GM23338 (cell line): Measurements from ENCODE around the gene PSKH1. TPM values are rescaled to one million over a fixed set of nuclear protein-coding genes. Genes with fewer than 3 reads are reported as not detected.

Experiments
- ATAC-seq: fragments of 200-7000 bp; cut with Tn5 transposase; 3 replicates; pipeline ENCODE4 v1.9.1; 2020
- DNase-seq: peaks from one replicate; pipeline ENCODE4 v3.0.0-alpha.2; 2015; ENCODE audit warnings: low spot score
- H2AFZ ChIP-seq: fragments of 200-600 bp; sonication (generic); 2 replicates; pipeline ENCODE4 v1.8.0; 2016; ENCODE audit warnings: antibody characterized with exemption, mild to moderate bottlenecking, moderate library complexity
- H3F3A ChIP-seq: fragments of 200-600 bp; sonication (generic); replicated peaks from 2 replicates; pipeline ENCODE4 v1.8.0; 2017; ENCODE audit warnings: antibody characterized with exemption, mixed run types, low read depth
- H3K27ac ChIP-seq: fragments of 200-600 bp; sonication (generic); 2 replicates; pipeline ENCODE4 v1.6.1; 2016; ENCODE audit warnings: low read depth
- H3K27me3 ChIP-seq: fragments of 200-600 bp; sonication (generic); 2 replicates; pipeline ENCODE4 v1.8.0; 2016; ENCODE audit warnings: mild to moderate bottlenecking, mixed run types, moderate library complexity; ENCODE audit not compliant: insufficient read depth
- H3K36me3 ChIP-seq: fragments of 200-600 bp; sonication (generic); 2 replicates; pipeline ENCODE4 v1.8.0; 2016; ENCODE audit warnings: mild to moderate bottlenecking; ENCODE audit not compliant: insufficient read depth
- H3K4me1 ChIP-seq: fragments of 200-600 bp; sonication (generic); 2 replicates; pipeline ENCODE4 v1.8.0; 2016; ENCODE audit warnings: mild to moderate bottlenecking, moderate library complexity; ENCODE audit not compliant: insufficient read depth
- H3K4me2 ChIP-seq: fragments of 200-600 bp; sonication (generic); 2 replicates; pipeline ENCODE4 v1.7.1; 2017; ENCODE audit warnings: mixed run types
- H3K4me3 ChIP-seq: fragments of 200-600 bp; sonication (generic); 2 replicates; pipeline ENCODE4 v1.6.1; 2016; ENCODE audit warnings: mixed run types
- H3K79me2 ChIP-seq: fragments of 200-600 bp; sonication (generic); replicated peaks from 2 replicates; pipeline ENCODE4 v1.8.0; 2017; ENCODE audit warnings: mild to moderate bottlenecking; ENCODE audit not compliant: insufficient read depth
- H3K9me2 ChIP-seq: fragments of 200-600 bp; sonication (generic); 2 replicates; pipeline ENCODE4 v1.8.0; 2017; ENCODE audit not compliant: insufficient read depth
- H4K20me1 ChIP-seq: fragments of 200-600 bp; sonication (generic); replicated peaks from 2 replicates; pipeline ENCODE4 v1.8.0; 2017; ENCODE audit warnings: mild to moderate bottlenecking; ENCODE audit not compliant: insufficient read depth
- H3K27ac Mint-ChIP-seq: 2 replicates; pipeline ENCODE4 v1.8.0; 2020; ENCODE audit warnings: inconsistent platforms, mild to moderate bottlenecking, moderate library complexity, mixed read lengths
- H3K27me3 Mint-ChIP-seq: 3 replicates; pipeline ENCODE4 v1.8.0; 2022; ENCODE audit warnings: low read depth, mild to moderate bottlenecking, moderate library complexity, mixed read lengths, inconsistent platforms; ENCODE audit not compliant: insufficient read depth, poor library complexity
- H3K36me3 Mint-ChIP-seq: 3 replicates; pipeline ENCODE4 v1.8.0; 2021; ENCODE audit warnings: low read depth, mild to moderate bottlenecking, inconsistent platforms, moderate library complexity, mixed read lengths
- H3K4me1 Mint-ChIP-seq: 3 replicates; pipeline ENCODE4 v1.8.0; 2020; ENCODE audit warnings: mild to moderate bottlenecking, inconsistent platforms, mixed read lengths
- H3K4me3 Mint-ChIP-seq: 3 replicates; pipeline ENCODE4 v1.8.0; 2021; ENCODE audit warnings: moderate library complexity, mild to moderate bottlenecking, inconsistent platforms, mixed read lengths
- H3K9me3 Mint-ChIP-seq: 3 replicates; pipeline ENCODE4 v1.8.0; 2020; ENCODE audit warnings: moderate library complexity, mild to moderate bottlenecking, inconsistent platforms, mixed read lengths
- CREB1 ChIP-seq: fragments of 250-450 bp; sonication (Bioruptor Pico); IDR thresholded peaks from 2 replicates; pipeline ENCODE4 v1.5.0; 2020; ENCODE audit warnings: low read depth, mild to moderate bottlenecking, moderate library complexity
- EZH2 ChIP-seq: fragments of 200-600 bp; sonication (generic); IDR thresholded peaks from one replicate; pipeline ENCODE4 v1.8.0; 2017; ENCODE audit warnings: antibody characterized with exemption, mild to moderate bottlenecking, low read depth; ENCODE audit not compliant: unreplicated experiment
- EZH2phosphoT487 ChIP-seq: fragments of 200-600 bp; sonication (generic); IDR thresholded peaks from one replicate; pipeline ENCODE4 v1.8.1; 2018; ENCODE audit warnings: antibody characterized with exemption; ENCODE audit not compliant: unreplicated experiment
- JUNB ChIP-seq: IDR thresholded peaks from one replicate; pipeline ENCODE4 v1.6.1; 2016; ENCODE audit warnings: antibody characterized with exemption; ENCODE audit not compliant: unreplicated experiment
- NANOG ChIP-seq: IDR thresholded peaks from 2 replicates; pipeline ENCODE4 v1.6.1; 2016; ENCODE audit warnings: antibody characterized with exemption, borderline replicate concordance
- POLR2AphosphoS5 ChIP-seq: IDR thresholded peaks from 2 replicates; pipeline ENCODE4 v1.6.1; 2016; ENCODE audit warnings: antibody characterized with exemption, low read depth
- STAT1 ChIP-seq: IDR thresholded peaks from one replicate; pipeline ENCODE4 v1.6.1; 2016; ENCODE audit warnings: antibody characterized with exemption; ENCODE audit not compliant: unreplicated experiment
- ZNF114 ChIP-seq: fragments of 250-450 bp; sonication (Bioruptor Pico); IDR thresholded peaks from 2 replicates; pipeline ENCODE4 v1.5.0; 2020; ENCODE audit warnings: mild to moderate bottlenecking, moderate library complexity
- ZNF331 ChIP-seq: fragments of 250-450 bp; sonication (Bioruptor Pico); IDR thresholded peaks from 2 replicates; pipeline ENCODE4 v1.5.0; 2020; ENCODE audit warnings: low read depth, mild to moderate bottlenecking, moderate library complexity
- polyA plus RNA-seq: library from polyadenylated mRNA; unstranded; fragments of >200 nt; fragmentation: Nextera tagmentation; extraction: Ambion mirVana; gene quantifications from 2 replicates; pipeline ENCODE4 v1.2.1, GENCODE V29; 2016
- total RNA-seq: library from RNA; depleted of rRNA; stranded (reverse); fragments of >200 nt; shearing (Covaris generic); gene quantifications from 2 replicates; pipeline ENCODE4 v1.2.3, GENCODE V29; 2014
- TF ChIP-seq, protein P1 (sequence below): IDR thresholded peaks from one replicate; pipeline ENCODE4 v1.6.1; 2018; ENCODE audit warnings: antibody characterized with exemption; ENCODE audit not compliant: unreplicated experiment
- TF ChIP-seq, protein P2 (sequence below): IDR thresholded peaks from 2 replicates; pipeline ENCODE4 v1.6.1; 2016; ENCODE audit warnings: antibody characterized with exemption
- TF ChIP-seq, protein P3 (sequence below), 2 experiments: fragments of 200-600 bp in 1 of 2; sonication (generic) in 1 of 2; conservative IDR thresholded peaks; 2 replicates each; pipeline versions ENCODE4 v1.5.1 to v1.6.1; 2016 to 2017; ENCODE audit warnings: antibody characterized with exemption in 2 of 2, low read depth in 2 of 2, mild to moderate bottlenecking in 2 of 2, moderate library complexity in 1 of 2
- TF ChIP-seq, protein P4 (sequence below): fragments of 250-450 bp; sonication (Bioruptor Pico); IDR thresholded peaks from 2 replicates; pipeline ENCODE4 v1.5.0; 2020; ENCODE audit warnings: mild to moderate bottlenecking, moderate library complexity

PSKH1 gene
- total and polyA plus RNA-seq, 2 experiments from 2014 or later: 14.3 to 23.9 TPM

DNA sequence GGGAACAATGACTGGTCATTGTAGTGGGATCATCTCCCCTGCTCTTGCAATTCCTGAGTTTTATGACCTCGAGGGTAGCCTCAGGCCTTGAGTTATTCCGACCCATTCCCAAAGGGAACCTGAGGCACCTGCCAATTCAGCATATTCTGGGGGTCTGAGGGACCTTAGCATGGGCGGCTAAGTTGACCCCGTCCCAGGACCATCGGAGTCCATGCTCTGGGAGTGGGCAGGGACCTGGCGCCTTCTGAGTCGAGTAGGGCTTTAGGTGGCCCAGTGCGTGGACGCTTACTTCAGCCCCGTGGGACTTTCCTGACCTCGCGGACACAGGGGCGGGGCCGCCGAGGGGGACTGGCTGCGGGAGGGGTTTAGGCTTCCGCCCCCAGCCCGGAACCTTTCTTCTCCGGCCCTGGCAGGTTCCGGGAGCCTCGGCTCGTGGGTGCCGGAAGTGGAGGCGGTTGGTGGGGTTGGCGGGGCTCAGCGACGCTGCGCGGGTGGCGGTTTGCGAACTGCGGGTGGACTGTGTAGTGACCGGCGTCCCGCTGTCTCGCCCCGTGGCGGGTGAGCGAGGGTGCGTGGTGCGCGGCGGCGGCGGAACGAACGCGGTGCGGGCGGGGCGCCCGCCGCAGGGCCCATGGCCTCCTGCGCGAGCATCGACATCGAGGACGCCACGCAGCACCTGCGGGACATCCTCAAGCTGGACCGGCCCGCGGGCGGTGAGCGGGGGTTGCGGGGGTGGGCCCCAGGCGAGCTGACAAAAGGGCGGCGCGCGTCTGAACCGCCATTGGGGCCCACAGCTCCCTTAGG, 20.2 kb upstream of the PSKH1 start, which contains the start of gene EDC4:
TSS of gene EDC4 (plus strand) at position 422 of the 804 bp plus-strand sequence. CDS start at position 632, 210 bp downstream.
- Histone ChIP-seq H2AFZ (peak within 1 kb of the TSS; percentile 96), H3K9me2 (no peaks in the 10 kb centered on the region), H4K20me1 (peaks cover 10% of the 10 kb centered on the region), H3K27me3 (no peaks in the 10 kb centered on the region), H3K79me2 (peaks cover 28% of the 10 kb centered on the region), H3K4me2 (peak within 1 kb of the TSS; percentile 96), H3K4me1 (peaks cover 8% of the 10 kb centered on the region; the same call in 1 of the 2 replicates), H3F3A (peaks cover 34% of the 10 kb centered on the region), H3K27ac (peak within 1 kb of the TSS; percentile 83), H3K4me3 (peak within 1 kb of the TSS; percentile 96), H3K36me3 (peaks cover 24% of the 10 kb centered on the region)
- Mint-ChIP-seq H3K27me3 (peaks cover 14% of the 10 kb centered on the region), H3K27ac (peak within 1 kb of the TSS; percentile 82), H3K4me1 (peaks cover 14% of the 10 kb centered on the region), H3K4me3 (peak within 1 kb of the TSS; percentile 89), H3K36me3 (peaks cover 50% of the 10 kb centered on the region), H3K9me3 (no peaks in the 10 kb centered on the region; the same call in 2 of the 3 replicates)
- TF ChIP-seq, protein P1, sequence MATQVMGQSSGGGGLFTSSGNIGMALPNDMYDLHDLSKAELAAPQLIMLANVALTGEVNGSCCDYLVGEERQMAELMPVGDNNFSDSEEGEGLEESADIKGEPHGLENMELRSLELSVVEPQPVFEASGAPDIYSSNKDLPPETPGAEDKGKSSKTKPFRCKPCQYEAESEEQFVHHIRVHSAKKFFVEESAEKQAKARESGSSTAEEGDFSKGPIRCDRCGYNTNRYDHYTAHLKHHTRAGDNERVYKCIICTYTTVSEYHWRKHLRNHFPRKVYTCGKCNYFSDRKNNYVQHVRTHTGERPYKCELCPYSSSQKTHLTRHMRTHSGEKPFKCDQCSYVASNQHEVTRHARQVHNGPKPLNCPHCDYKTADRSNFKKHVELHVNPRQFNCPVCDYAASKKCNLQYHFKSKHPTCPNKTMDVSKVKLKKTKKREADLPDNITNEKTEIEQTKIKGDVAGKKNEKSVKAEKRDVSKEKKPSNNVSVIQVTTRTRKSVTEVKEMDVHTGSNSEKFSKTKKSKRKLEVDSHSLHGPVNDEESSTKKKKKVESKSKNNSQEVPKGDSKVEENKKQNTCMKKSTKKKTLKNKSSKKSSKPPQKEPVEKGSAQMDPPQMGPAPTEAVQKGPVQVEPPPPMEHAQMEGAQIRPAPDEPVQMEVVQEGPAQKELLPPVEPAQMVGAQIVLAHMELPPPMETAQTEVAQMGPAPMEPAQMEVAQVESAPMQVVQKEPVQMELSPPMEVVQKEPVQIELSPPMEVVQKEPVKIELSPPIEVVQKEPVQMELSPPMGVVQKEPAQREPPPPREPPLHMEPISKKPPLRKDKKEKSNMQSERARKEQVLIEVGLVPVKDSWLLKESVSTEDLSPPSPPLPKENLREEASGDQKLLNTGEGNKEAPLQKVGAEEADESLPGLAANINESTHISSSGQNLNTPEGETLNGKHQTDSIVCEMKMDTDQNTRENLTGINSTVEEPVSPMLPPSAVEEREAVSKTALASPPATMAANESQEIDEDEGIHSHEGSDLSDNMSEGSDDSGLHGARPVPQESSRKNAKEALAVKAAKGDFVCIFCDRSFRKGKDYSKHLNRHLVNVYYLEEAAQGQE: no peak
- 0 out of 2 replicates have a peak, but pooled peaks have one; percentile 55 for TF ChIP-seq CREB1 (CRISPR knock-in tag)
- TF ChIP-seq ZNF114: no peak
- TF ChIP-seq EZH2phosphoT487: no peak
- TF ChIP-seq, protein P2, sequence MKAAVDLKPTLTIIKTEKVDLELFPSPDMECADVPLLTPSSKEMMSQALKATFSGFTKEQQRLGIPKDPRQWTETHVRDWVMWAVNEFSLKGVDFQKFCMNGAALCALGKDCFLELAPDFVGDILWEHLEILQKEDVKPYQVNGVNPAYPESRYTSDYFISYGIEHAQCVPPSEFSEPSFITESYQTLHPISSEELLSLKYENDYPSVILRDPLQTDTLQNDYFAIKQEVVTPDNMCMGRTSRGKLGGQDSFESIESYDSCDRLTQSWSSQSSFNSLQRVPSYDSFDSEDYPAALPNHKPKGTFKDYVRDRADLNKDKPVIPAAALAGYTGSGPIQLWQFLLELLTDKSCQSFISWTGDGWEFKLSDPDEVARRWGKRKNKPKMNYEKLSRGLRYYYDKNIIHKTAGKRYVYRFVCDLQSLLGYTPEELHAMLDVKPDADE: peak; percentile 65; the same call in 1 of the 2 replicates
- no peak for TF ChIP-seq STAT1
- TF ChIP-seq, protein P3, sequence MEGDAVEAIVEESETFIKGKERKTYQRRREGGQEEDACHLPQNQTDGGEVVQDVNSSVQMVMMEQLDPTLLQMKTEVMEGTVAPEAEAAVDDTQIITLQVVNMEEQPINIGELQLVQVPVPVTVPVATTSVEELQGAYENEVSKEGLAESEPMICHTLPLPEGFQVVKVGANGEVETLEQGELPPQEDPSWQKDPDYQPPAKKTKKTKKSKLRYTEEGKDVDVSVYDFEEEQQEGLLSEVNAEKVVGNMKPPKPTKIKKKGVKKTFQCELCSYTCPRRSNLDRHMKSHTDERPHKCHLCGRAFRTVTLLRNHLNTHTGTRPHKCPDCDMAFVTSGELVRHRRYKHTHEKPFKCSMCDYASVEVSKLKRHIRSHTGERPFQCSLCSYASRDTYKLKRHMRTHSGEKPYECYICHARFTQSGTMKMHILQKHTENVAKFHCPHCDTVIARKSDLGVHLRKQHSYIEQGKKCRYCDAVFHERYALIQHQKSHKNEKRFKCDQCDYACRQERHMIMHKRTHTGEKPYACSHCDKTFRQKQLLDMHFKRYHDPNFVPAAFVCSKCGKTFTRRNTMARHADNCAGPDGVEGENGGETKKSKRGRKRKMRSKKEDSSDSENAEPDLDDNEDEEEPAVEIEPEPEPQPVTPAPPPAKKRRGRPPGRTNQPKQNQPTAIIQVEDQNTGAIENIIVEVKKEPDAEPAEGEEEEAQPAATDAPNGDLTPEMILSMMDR (conservative IDR thresholded peaks at IDR 0.05; ENCODE audit: low read depth in 2 of 2): no peak
- TF ChIP-seq EZH2: no peak
- TF ChIP-seq POLR2AphosphoS5: peak; percentile 89
- TF ChIP-seq NANOG: no peak
- TF ChIP-seq, protein P4, sequence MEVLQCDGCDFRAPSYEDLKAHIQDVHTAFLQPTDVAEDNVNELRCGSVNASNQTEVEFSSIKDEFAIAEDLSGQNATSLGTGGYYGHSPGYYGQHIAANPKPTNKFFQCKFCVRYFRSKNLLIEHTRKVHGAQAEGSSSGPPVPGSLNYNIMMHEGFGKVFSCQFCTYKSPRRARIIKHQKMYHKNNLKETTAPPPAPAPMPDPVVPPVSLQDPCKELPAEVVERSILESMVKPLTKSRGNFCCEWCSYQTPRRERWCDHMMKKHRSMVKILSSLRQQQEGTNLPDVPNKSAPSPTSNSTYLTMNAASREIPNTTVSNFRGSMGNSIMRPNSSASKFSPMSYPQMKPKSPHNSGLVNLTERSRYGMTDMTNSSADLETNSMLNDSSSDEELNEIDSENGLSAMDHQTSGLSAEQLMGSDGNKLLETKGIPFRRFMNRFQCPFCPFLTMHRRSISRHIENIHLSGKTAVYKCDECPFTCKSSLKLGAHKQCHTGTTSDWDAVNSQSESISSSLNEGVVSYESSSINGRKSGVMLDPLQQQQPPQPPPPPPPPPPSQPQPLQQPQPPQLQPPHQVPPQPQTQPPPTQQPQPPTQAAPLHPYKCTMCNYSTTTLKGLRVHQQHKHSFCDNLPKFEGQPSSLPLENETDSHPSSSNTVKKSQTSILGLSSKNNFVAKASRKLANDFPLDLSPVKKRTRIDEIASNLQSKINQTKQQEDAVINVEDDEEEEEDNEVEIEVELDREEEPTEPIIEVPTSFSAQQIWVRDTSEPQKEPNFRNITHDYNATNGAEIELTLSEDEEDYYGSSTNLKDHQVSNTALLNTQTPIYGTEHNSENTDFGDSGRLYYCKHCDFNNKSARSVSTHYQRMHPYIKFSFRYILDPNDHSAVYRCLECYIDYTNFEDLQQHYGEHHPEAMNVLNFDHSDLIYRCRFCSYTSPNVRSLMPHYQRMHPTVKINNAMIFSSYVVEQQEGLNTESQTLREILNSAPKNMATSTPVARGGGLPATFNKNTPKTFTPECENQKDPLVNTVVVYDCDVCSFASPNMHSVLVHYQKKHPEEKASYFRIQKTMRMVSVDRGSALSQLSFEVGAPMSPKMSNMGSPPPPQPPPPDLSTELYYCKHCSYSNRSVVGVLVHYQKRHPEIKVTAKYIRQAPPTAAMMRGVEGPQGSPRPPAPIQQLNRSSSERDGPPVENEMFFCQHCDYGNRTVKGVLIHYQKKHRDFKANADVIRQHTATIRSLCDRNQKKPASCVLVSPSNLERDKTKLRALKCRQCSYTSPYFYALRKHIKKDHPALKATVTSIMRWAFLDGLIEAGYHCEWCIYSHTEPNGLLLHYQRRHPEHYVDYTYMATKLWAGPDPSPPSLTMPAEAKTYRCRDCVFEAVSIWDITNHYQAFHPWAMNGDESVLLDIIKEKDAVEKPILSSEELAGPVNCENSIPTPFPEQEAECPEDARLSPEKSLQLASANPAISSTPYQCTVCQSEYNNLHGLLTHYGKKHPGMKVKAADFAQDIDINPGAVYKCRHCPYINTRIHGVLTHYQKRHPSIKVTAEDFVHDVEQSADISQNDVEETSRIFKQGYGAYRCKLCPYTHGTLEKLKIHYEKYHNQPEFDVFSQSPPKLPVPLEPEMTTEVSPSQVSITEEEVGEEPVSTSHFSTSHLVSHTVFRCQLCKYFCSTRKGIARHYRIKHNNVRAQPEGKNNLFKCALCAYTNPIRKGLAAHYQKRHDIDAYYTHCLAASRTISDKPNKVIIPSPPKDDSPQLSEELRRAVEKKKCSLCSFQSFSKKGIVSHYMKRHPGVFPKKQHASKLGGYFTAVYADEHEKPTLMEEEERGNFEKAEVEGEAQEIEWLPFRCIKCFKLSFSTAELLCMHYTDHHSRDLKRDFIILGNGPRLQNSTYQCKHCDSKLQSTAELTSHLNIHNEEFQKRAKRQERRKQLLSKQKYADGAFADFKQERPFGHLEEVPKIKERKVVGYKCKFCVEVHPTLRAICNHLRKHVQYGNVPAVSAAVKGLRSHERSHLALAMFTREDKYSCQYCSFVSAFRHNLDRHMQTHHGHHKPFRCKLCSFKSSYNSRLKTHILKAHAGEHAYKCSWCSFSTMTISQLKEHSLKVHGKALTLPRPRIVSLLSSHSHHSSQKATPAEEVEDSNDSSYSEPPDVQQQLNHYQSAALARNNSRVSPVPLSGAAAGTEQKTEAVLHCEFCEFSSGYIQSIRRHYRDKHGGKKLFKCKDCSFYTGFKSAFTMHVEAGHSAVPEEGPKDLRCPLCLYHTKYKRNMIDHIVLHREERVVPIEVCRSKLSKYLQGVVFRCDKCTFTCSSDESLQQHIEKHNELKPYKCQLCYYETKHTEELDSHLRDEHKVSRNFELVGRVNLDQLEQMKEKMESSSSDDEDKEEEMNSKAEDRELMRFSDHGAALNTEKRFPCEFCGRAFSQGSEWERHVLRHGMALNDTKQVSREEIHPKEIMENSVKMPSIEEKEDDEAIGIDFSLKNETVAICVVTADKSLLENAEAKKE (CRISPR knock-in tag): no peak
- no peak for TF ChIP-seq JUNB
- TF ChIP-seq ZNF331: no peak
- DNase-seq (peak; percentile 81), ATAC-seq (peak; percentile 90)
